B cell (primary cell): ENCODE measurements around the gene TMIE.

Experiments used
- EZH2 ChIP-seq: IDR thresholded peaks from 2 replicates; pipeline ENCODE4 v1.6.1; 2012; ENCODE audit warnings: borderline replicate concordance, low read depth, mild to moderate bottlenecking, moderate library complexity, low read length; ENCODE audit not compliant: insufficient read depth, poor library complexity, severe bottlenecking
- TF ChIP-seq, protein P1 (sequence below): fragments of 200-600 bp; IDR thresholded peaks from one replicate; pipeline ENCODE4 v1.8.0; 2022; ENCODE audit warnings: antibody characterized with exemption, mild to moderate bottlenecking

DNA sequence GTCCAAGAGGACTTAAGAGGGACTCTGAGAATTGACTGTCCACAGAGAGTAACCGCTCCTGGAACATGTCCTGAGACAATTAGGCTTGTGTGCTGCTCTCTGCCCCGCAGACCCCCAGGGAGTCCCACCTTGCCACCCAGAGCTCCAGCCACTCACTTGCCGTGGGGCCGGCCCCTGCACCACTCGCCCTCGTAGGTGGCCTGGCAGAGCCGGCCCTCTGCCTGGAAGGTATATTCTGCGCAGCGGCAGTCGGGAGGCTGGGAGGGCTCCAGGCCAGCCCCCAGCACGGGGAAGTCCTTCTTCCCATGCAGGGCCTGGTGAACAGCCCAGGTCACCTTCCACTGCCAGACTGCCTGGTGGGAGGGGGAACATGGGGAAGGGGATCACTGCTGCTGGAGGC lies 18.2 kb upstream of the TMIE start:
- TF ChIP-seq, protein P1, sequence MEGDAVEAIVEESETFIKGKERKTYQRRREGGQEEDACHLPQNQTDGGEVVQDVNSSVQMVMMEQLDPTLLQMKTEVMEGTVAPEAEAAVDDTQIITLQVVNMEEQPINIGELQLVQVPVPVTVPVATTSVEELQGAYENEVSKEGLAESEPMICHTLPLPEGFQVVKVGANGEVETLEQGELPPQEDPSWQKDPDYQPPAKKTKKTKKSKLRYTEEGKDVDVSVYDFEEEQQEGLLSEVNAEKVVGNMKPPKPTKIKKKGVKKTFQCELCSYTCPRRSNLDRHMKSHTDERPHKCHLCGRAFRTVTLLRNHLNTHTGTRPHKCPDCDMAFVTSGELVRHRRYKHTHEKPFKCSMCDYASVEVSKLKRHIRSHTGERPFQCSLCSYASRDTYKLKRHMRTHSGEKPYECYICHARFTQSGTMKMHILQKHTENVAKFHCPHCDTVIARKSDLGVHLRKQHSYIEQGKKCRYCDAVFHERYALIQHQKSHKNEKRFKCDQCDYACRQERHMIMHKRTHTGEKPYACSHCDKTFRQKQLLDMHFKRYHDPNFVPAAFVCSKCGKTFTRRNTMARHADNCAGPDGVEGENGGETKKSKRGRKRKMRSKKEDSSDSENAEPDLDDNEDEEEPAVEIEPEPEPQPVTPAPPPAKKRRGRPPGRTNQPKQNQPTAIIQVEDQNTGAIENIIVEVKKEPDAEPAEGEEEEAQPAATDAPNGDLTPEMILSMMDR, result no peak
- TF ChIP-seq EZH2, result no peak
